Measurements from ENCODE around the gene REM2.
"Not testable (repeated sequence)": the region's sequence is repeated elsewhere in the genome, so short reads cannot be mapped to it uniquely, and the experiment has no call there.

Gene REM2

DNA sequence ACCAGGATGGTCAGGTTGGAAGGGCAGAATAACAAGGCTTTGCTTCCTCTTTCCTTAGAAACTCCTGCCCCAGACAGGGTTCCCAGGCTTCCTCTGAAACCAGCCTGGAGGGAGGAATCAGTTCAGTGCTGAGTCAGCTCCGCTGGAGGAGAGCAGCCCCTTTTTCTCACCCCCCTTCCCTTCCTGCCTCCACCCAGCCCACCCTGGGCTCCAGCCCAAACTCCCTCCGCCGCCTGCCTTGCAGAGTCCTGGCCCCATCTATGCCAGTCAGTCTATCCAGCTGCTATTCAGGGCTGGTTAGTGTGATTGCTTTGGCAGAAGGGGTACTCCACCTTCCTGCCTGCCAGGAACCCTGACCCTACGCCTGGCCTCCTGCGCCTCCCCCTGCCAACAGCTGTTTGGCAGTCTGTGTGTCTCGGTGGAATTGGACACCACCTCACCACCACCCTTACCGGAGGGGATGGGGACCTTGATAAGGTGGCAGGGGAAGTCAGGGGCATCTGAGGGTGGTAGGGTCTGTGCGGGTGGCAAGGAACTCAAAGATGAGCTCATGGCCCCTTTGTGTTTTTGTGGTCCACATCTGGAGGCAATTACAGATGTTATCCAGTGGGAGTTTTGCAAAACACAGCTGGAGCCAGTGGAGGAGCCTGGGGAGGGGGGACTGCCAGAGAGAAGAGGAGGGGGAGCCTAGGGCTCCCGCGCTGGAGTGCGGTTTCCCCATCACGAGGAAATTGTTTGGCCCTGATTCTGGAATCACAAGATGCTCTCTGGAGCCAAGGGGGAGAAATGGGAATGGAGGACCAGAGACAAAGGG, 34.5 kb upstream of the REM2 start:
- DNase-seq, result no peak

DNA sequence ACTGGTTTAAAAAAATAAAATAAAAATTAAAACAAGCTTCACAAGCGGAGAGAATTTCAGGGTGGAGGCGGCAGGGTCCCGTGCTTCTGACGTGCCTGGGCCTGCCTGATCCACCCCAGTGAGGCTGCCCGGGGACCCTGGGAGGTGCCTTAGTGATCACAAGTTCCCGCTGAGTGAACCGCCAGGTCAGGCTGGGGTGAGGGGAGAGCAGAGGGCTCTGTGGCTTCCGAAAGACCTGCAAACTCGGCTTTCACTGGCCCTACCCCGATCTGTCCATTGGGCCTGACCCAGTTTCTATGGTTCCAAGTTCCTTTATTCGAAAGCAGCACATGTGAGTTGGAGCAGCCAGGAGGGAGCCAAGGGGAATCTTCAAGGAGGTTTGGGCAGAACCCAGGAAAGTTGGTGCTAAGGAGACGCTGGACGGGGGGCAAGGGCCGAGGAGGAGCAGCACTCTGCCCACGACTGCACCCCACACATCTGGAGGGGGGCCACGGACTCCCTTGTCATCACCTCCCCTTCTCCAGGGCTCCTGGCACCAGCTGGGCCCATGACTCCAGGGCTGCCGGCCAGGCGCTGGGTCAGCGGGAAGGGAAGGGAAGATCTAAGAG, 33.7 kb upstream of the REM2 start:
- DNase-seq, result no peak

DNA sequence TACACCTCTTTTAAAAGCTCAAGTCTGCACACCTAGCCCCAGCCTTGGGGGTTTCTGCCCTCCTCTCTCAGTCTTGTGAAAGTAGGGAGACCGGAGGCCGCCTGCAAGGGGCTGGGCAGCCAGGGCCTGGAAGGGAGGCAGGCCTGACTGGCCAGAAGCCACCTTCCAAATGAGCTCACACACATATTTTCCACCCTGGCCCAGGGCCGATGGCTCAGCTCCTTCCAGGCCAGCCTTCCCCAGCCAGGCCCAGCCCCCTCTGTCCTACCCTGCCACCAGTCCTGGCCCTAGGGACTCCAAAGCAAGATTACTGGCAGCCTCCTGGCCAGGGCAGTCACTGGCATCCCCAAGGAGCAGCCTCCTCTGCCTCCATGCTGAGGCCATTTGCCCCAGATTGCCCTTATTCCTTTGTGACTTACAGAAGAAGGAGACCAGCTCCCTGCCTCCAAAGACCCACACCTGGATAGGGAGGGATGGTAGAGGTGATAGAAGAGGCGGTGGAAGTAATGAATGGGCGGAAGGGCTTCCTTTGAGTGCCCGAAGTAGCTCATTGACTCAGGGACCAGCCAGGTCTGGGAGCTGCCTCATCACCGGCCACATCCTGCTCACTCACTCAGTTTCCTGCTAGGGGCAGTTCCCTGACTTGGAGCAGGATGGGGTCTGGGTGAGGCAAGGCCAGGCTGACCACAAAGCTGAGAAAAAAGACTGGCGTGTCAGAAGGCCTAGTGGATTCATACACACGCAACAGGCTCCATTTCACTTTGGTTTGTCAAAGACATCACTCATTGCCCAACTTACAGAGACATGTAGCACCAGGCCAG, 31.9 kb upstream of the REM2 start:
- no peak for DNase-seq

DNA sequence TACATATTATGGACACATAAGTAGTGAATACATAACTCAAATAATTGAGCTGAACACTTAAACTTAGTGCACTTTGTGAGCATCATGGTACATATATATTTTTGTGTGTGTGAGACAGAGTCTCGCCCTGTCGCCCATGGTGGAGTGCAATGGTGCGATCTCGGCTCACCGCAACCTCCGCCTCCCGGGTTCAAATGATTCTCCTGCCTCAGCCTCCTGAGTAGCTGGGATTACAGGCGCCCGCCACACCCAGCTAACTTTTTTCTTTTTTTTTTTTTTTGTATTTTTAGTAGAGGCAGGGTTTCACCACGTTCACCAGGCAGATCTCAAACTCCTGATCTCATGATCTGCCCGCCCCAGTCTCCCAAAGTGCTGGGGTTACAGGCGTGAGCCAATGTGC, 30.8 kb upstream of the REM2 start:
- DNase-seq, result not testable (repeated sequence)

DNA sequence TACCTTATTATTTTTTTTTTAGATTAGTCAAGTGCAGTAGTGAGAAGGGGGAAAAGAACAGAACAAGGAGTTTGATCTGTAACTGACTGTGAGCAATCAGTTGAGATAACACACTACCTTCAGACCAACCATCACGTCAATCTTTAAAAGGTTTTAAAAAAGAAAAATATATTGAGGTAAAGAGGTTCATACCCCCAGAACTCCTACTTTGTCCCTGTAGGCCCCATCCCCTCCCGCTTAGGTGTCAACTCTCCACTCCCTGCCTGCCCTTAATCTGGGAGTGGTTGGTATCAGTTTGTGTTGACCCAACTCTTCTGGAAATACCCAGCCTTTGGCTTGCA, 30.5 kb upstream of the REM2 start:
- no peak for DNase-seq

DNA sequence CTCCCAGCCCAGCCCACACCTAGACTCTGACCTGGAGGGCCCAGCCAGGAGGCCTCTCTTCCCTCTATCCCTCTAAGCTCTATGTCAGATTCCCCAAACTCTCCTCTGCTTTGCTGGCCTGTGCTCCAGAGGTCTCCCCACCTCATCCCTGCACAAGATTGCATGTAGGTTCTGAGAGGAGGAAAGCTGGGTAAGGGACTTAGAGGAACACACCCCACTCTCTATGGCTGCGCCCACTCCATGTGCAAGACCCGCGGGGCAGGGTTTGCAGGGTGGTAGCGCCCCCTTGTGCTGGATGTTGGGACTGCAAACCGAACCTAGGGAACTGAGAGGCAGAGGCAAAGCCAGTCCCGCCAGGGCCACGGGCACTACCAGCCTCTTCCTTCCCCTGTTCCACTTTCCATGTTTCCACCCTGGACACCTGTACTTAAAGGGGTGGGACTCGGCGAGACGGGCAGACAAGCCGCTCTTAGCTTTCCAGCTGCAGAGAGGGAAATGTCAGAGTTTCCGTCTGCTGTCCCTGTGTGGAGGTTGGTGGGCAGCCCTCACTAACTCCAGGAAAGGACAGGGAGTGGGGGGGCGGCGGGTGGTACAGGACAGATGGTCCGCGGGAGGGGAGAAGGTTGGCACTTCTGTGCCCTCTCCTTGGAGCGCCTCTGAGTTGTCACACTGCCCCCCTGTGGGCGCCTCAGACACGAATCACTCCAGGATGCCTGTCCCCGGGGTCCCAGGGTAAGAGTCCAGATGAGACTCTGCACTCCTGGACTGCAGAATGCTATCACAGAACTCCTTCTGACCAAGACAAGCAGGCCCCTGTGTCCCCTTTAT, 29.9 kb upstream of the REM2 start:
- DNase-seq, result peak; percentile 96

DNA sequence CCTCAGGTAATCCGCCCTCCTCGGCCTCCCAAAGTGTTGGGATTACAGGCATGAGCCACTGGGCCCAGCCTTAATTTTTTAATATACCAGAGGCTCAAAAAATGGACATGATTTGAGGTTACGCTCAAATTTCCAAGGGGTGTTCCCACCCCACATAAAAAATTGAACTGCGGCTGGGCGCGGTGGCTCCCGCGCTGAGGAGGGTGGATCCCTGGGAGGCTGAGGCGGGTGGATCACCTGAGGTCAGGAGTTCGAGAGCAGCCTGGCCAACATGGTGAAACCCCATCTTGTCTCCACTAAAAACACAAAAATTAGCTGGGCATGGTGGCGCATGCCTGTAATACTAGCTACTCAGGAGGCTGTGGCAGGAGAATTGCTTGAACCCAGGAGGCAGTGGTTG, 28.7 kb upstream of the REM2 start:
- not testable (repeated sequence) for DNase-seq

DNA sequence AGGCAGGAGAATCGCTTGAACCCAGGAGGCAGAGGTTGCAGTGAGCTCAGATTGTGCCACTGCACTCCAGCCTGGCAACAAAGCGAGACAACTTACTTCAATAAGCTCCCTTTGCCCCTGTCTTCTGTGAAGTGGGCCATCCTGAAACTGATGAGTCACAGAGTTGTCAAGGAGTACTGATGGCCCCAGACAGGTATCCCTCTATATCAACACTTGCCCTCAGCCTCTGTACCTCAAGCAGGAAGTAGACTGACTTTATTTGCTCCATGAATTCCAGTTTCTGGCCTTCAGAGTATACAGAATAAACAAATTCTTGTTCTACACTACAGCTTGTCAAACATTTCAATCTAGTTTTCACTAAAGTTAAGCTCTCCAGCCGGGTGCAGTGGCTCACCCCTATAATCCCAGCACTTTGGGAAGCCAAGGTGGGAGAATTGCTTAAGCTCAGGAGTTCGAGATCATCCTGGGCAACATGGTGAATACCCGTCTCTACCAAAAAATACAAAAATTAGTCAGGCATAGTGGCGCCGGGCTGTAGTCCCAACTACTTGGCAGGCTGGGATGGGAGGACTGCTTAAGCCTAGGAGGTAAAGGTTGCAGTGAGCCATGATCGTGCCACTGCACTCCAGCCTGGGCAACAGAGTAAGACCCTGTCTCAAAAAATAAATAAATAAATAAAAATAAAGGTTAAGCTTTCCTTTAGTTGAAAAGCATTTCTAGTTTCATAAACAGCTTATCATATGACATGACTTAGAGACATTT, 27.9 kb upstream of the REM2 start:
- DNase-seq, result no peak

DNA sequence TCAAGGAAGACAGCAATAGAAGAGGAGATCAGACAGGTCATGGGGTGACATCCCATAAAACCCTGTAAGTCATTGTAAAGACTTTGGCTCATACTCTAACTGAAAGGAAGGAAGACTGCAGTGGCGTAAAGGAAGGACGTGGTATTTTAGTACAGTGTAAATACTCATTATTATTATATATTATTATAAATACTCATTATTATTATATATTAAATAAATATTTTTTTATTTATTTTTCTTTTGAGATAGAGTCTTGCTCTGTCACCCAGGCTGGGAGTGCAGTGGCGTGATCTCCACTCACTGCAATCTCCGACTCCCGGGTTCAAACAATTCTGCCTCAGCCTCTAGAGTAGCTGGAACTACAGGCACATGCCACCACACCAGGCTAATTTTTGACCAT, 26.6 kb upstream of the REM2 start:
- DNase-seq, result no peak

DNA sequence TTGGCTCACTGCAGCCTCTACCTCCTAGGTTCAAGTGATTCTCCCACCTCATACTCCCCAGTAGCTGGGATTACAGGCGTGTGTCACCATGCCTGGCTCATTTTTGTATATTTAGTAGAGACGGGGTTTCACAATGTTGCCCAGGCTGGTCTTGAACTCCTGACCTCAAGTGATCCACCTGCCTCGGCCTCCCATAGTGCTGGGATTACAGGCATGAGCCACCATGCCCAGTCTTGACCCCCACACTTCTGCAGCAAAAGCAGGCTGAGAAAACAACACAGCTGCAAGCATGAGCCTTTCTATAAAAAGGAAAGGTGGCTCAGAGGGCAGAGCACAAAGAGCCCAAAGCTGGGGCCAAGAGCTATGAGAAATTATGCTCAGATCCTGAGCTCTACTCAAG, 22.6 kb upstream of the REM2 start:
- DNase-seq, result not testable (repeated sequence)

DNA sequence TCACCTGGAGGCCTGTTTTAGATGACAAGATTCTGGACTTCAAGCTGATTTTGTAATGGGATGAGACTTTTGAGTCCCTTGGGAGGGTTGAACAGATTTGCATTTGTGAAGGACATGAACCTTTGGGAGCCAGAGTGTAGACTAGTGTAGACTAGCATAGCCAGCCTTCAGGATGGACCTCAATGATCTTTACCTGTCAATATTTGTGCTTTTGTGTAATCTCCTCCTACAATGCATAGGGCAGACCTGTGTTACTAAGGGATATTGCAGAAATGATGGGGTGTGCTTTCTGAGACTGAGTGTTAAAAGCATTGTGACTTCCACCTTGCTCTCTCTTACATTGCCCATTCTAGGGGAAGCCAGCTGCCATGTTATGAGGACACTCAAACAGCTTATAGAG, 21.4 kb upstream of the REM2 start:
- DNase-seq, result no peak

DNA sequence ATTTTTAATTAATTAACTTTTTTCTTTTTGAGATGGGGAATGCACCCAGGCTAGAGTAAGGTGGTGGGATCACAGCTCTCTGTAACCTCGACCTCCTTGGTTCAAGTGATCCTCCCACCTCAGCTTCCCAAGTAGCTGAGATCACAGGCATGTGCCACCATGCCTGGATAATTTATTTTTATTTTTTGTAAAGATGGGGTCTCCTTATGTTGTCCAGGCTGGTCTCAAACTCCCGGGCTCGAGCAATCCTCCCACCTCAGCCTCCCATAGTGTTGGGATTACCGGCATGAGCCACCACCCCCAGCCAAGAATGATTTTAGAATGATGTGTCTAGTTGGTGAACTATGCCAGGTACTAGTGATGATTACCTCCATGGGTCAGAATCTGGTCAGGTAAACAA, 18.0 kb upstream of the REM2 start:
- DNase-seq, result no peak

DNA sequence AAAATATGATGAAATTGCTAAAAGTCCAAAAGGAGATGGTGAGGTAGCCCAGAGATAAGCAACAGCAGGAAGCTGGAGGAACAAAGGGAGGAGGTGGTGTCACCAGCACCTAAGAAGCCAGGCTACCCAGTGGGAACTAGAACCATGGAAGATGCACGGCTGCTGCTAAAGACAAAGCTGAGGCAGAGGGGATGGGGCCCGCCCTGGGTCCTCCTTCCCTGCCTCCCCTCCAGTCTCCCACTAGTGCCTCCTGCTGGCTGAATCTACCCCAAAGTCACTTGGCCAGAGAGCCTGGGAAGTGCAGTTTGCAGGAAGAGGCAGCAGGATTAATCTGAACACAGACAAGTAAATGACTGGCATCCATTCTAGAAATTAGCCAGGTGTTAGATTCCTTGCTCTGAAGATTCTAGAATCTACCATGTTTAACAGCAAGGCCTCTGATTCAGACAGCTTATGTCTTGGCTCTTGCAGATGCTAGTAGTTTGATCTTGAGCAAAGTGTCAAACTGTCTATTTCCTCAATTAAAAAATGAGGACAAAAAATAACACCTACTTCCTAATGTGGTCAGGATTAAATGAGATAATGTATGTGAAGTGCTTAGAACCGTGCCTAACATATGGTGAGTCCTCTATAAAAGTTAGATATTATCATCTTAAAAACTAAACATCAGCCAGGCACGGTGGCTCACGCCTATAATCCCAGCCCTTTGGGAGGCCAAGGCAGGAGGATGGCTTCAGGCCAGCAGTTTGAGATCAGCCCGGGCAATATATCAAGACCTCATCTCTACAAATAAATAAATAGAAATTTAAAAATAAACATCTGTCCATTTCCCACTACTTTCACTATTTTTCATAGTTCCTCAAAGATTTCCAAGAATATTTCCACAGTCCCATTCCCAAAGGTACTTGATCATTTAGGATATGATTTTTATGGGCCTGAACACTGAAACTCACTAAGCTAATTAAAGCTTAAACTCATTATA, 17.3 kb upstream of the REM2 start:
- no peak for DNase-seq

DNA sequence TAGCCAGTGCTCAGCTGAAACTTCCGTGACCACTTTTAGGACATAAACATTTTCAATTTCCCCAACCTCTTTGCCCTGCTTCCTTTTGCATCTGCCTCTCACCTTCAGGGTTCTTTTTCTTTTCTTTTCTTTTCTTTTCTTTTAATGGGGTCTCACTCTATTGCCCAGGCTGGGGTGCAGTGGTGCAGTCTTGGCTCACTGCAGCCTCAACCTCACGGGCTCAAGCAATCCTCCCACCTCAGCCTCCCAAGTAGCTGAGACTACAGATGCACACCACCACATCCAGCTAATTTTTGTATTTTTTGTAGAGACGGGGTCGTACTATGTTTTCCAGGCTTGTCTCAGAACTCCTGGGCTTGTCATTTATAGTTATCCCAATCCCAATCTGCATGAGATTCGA, 16.1 kb upstream of the REM2 start:
- no peak for DNase-seq

DNA sequence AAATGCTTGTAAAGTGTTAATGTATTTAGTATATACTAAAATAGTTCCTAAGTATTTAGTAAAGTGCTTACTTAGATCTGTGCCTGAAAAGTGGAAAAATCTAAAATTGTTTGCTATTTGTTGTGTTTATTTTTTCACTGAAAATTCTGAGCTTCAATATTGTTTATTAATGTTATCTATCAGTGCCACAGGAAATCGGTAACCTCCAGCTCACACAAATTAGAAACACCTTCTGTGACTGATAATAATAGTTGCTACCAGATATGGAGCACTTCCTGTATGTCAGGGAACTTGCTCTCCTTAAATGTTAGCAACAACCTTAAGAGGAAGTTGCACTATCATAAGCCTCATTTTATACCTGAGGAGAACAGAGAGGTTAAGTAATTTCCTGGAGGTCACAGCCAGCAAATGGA, 12.2 kb upstream of the REM2 start:
- no peak for DNase-seq

DNA sequence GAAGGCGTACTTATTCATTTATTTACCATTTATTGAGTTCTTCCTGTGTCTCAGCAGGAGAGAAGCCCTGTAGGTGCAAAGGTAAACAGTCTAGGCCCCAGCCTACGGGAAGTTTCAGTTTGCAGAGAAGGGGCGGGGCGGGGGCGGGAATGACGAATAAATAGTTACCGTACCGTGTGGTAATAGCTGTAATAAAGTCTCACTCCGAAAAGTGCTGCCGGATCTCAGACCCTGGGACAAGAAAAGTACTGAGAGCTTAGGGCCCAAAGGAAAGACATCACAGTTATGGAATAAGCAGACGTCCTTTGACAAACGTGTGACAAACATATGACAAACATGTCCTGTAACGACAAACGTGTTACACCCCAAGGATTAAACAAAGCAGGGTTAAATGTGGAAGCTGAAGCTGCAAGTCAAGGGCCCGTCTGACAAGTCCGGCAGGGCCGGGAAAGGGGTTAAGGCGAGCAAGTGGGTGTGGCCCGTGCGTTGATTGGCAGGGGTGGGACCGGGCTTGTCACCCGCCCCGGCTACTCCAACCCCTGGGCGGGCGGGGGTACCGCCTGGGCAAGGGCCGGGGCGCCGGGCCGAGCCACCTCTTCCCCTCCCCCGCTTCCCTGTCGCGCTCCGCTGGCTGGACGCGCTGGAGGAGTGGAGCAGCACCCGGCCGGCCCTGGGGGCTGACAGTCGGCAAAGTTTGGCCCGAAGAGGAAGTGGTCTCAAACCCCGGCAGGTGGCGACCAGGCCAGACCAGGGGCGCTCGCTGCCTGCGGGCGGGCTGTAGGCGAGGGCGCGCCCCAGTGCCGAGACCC, 11.6 kb upstream of the REM2 start, which contains the start of gene LRP10:
TSS of gene LRP10 (plus strand) at position 517 of the 809 bp plus-strand sequence. CDS start 564 bp downstream, outside the sequence.
- DNase-seq, result peak; percentile 78

DNA sequence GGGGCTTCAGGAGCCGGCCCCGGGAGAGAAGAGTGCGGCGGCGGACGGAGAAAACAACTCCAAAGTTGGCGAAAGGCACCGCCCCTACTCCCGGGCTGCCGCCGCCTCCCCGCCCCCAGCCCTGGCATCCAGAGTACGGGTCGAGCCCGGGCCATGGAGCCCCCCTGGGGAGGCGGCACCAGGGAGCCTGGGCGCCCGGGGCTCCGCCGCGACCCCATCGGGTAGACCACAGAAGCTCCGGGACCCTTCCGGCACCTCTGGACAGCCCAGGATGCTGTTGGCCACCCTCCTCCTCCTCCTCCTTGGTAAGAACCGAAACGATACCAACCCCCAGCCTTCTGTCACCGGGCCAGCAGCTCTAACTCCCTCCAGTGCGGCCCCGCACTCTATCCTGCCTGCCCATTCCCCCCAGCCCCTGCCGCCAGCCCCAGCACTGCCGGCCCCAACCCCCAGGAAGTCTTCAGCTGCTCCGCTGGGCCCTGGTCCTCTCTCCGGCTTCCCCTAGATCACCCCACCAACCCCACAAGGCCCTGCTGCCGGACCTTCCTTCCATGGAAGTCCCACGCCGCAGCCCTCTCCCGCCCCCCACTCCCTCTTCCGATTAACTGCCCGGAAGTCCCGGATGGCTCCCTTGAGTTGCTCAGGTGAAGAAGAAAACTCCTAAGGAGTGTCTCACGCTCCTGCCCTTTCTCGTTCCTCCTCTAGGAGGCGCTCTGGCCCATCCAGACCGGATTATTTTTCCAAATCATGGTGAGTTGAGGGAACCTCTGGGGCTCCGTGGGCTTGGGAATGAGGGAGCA, 10.8 kb upstream of the REM2 start:
- peak; percentile 77 for DNase-seq

DNA sequence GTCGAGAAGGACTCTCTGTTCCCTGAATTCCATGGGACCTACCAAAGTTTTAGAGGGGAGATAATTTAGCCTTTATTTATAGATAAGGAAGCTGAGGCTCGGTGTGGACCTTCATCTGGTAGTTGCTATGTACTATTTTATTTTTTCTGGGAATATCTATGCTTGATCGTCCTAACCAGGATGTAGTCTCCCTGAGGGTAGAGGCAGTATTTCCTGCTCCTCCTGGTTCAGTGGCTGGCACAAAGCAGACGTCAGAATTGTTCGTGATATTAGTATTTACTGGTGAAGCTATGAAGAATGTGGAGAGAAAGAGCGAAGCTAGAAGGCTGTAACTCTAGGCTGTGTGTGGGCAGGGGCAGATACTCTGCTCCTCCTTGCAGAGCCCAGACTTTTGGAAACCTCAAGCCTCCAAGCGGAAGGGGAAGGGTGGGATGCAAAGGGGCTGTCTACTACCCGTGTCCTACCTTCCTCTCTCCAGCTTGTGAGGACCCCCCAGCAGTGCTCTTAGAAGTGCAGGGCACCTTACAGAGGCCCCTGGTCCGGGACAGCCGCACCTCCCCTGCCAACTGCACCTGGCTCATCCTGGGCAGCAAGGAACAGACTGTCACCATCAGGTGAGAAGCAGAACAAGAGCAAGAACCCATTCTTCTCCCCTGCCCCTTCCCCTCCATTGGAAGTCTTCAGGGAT, 10.0 kb upstream of the REM2 start:
- no peak for DNase-seq

Measured in activated T-cell treated with anti-CD3 and anti-CD28 coated beads, Interleukin-2, amount 50 U/mL, for 1 hour (primary cell).